HepG2 (cell line): ENCODE measurements around the gene SDCCAG8. TPM values are rescaled to one million over a fixed set of nuclear protein-coding genes. Genes with fewer than 3 reads are reported as not detected.

Experiments
- ATAC-seq: fragments of 200-7000 bp; cut with Tn5 transposase; 3 replicates; pipeline ENCODE4 v1.9.1; 2020; ENCODE audit warnings: mild to moderate bottlenecking, moderate library complexity
- BruUV-seq: library from RNA; stranded (reverse); fragments of 400-500 nt; replicated peaks from 2 replicates; lab custom pipeline; 2021; lab: Mats Ljungman, UMichigan
- CTCF ChIA-PET: fragments of 300-600 bp; formaldehyde crosslinking; extraction: SDS; loops from one replicate; lab custom pipeline; 2021; ENCODE audit warnings: low total read pairs, inconsistent platforms, low intra/inter-chr PET ratio; lab: Yijun Ruan, JAX
- POLR2A ChIA-PET: fragments of 350-600 bp; sonication (Branson Sonifier 250); formaldehyde crosslinking; loops from one replicate; lab custom pipeline; 2020; ENCODE audit warnings: antibody characterized with exemption, inconsistent platforms; lab: Yijun Ruan, JAX
- DNase-seq: peaks from one replicate; pipeline ENCODE4 v3.0.0-alpha.2; 2015; ENCODE audit warnings: low spot score
- FAIRE-seq: peaks from 3 replicates; lab custom pipeline; 2011; peaks lifted over from hg19 to GRCh38; lab: Jason Lieb, UNC
- H2AFZ ChIP-seq: one replicate; pipeline ENCODE4 v1.6.1; 2011; ENCODE audit warnings: low read length, inconsistent platforms
- H3K27ac ChIP-seq: fragments of 300-600 bp; 3 replicates; pipeline ENCODE4 v1.8.0; 2011; ENCODE audit warnings: mixed run types, mild to moderate bottlenecking, mixed read lengths, low read length, inconsistent platforms; ENCODE audit not compliant: insufficient read depth; ENCODE audit errors: extremely low read length
- H3K27me3 ChIP-seq, 2 experiments: fragments of 200-600 bp in 1 of 2; 2 replicates in 1 of 2; 3 replicates in 1 of 2; pipeline versions ENCODE4 v1.6.0 to v1.8.0; 2011; ENCODE audit warnings: low read length in 2 of 2, mild to moderate bottlenecking in 2 of 2, moderate library complexity in 2 of 2, inconsistent platforms in 1 of 2; ENCODE audit not compliant: insufficient read depth in 2 of 2, control insufficient read depth in 1 of 2
- H3K36me3 ChIP-seq, 2 experiments: fragments of 200-600 bp in 1 of 2; replicated peaks in 1 of 2; 2 replicates in 1 of 2; 3 replicates in 1 of 2; pipeline versions ENCODE4 v1.5.1 to v1.8.0; 2011; ENCODE audit warnings: low read length in 2 of 2, inconsistent platforms in 1 of 2; ENCODE audit not compliant: insufficient read depth in 2 of 2, control insufficient read depth in 1 of 2
- H3K4me1 ChIP-seq: 2 replicates; pipeline ENCODE4 v1.5.1; 2012; ENCODE audit warnings: low read length, inconsistent platforms; ENCODE audit not compliant: insufficient read depth
- H3K4me2 ChIP-seq: 2 replicates; pipeline ENCODE4 v1.6.0; 2011; ENCODE audit warnings: low read depth, low read length, inconsistent platforms
- H3K4me3 ChIP-seq, 3 experiments: fragments of 200-600 bp in 1 of 3; sonication (generic), shearing (Covaris generic) in 1 of 3; replicated peaks in 1 of 3; 2 replicates each; pipeline ENCODE4 v1.5.1; 2011 to 2016; ENCODE audit warnings: low read length in 3 of 3, inconsistent platforms in 2 of 3, low read depth in 2 of 3, mild to moderate bottlenecking in 2 of 3, control low read depth in 1 of 3, mixed read lengths in 1 of 3; ENCODE audit not compliant: insufficient read depth in 1 of 3
- H3K79me2 ChIP-seq: one replicate; pipeline ENCODE4 v1.6.1; 2011; ENCODE audit warnings: low read length, inconsistent platforms; ENCODE audit not compliant: insufficient read depth
- H3K9ac ChIP-seq: 2 replicates; pipeline ENCODE4 v1.6.0; 2011; ENCODE audit warnings: mild to moderate bottlenecking, low read depth, low read length, inconsistent platforms; ENCODE audit not compliant: insufficient read depth
- H3K9me3 ChIP-seq: 2 replicates; pipeline ENCODE4 v1.5.1; 2012; ENCODE audit warnings: mild to moderate bottlenecking, low read length
- H4K20me1 ChIP-seq: 2 replicates; pipeline ENCODE4 v1.6.0; 2011; ENCODE audit warnings: inconsistent platforms, mild to moderate bottlenecking, low read length, moderate library complexity; ENCODE audit not compliant: insufficient read depth
- ATF5 ChIP-seq: sonication (generic); formaldehyde crosslinking; IDR thresholded peaks from 2 replicates; pipeline ENCODE4 v1.4.0; 2020; ENCODE audit warnings: mild to moderate bottlenecking, low read depth, missing genetic modification reagents
- CTCF ChIP-seq: sonication (generic); formaldehyde crosslinking; IDR thresholded peaks from 2 replicates; pipeline ENCODE4 v1.5.0; 2020; ENCODE audit warnings: mild to moderate bottlenecking, missing genetic modification reagents, moderate library complexity
- EED ChIP-seq: sonication (generic); formaldehyde crosslinking; IDR thresholded peaks from 2 replicates; pipeline ENCODE4 v1.5.0; 2020; ENCODE audit warnings: mild to moderate bottlenecking, missing genetic modification reagents
- ERF ChIP-seq: IDR thresholded peaks from 2 replicates; pipeline ENCODE4 v1.6.1; 2018; ENCODE audit warnings: missing biosample characterization, missing genetic modification reagents
- HNRNPL ChIP-seq: fragments of 200-400 bp; formaldehyde crosslinking; IDR thresholded peaks from 2 replicates; pipeline ENCODE4 v1.6.1; 2017; ENCODE audit warnings: mild to moderate bottlenecking, low read depth, low read length
- NFATC3 ChIP-seq: sonication (generic); formaldehyde crosslinking; IDR thresholded peaks from 2 replicates; pipeline ENCODE4 v1.5.1; 2020; ENCODE audit warnings: mild to moderate bottlenecking, missing genetic modification reagents
- RAD21 ChIP-seq: fragments of 450-650 bp; formaldehyde crosslinking; IDR thresholded peaks from 2 replicates; pipeline ENCODE4 v1.5.0; 2020; ENCODE audit warnings: mild to moderate bottlenecking
- SMC3 ChIP-seq: IDR thresholded peaks from 2 replicates; pipeline ENCODE4 v1.6.1; 2011; ENCODE audit warnings: low read length, improper control_type of control experiment
- STAG1 ChIP-seq: sonication (generic); formaldehyde crosslinking; IDR thresholded peaks from 2 replicates; pipeline ENCODE4 v1.4.0; 2020; ENCODE audit warnings: missing genetic modification reagents
- WIZ ChIP-seq: sonication (generic); formaldehyde crosslinking; IDR thresholded peaks from 2 replicates; pipeline ENCODE4 v1.5.1; 2020; ENCODE audit warnings: mild to moderate bottlenecking, missing genetic modification reagents
- ZNF577 ChIP-seq: sonication (generic); formaldehyde crosslinking; IDR thresholded peaks from 2 replicates; pipeline ENCODE4 v1.4.0; 2020; ENCODE audit warnings: mild to moderate bottlenecking, low read depth, missing genetic modification reagents, borderline replicate concordance
- WGBS: methylation state at CpG from one replicate; pipeline ENCODE4 v1.1.6; 2017; ENCODE audit warnings: low lambda C conversion rate; 5-methylcytosine and 5-hydroxymethylcytosine counted together
- in situ Hi-C: cut with HindIII; loops from 2 replicates; pipeline ENCODE4 v1.10.0; 2017; ENCODE audit warnings: low pct_unique_long_range_greater_than_20kb; ENCODE audit not compliant: extremely low pct_ligation_motif_present
- intact Hi-C: fragments of 100-400 bp; cut with micrococcal nuclease; formaldehyde crosslinking; loops from one replicate; pipeline ENCODE4 v1.10.0; 2022; ENCODE audit not compliant: unreplicated experiment
- polyA plus RNA-seq, 8 experiments: library from polyadenylated mRNA; depleted of rRNA in 3 of 8; stranded (reverse) in 7 of 8; unstranded in 1 of 8; fragments of >200 nt; fragmentation: Illumina TruSeq in 4 of 8; extraction: Trizol in 4 of 8; gene quantifications; 2 replicates each; pipeline versions ENCODE4 v1.2.1 to v1.2.3, GENCODE V29; 2011 to 2016; ENCODE audit warnings: low read depth in 4 of 8, missing spikeins in 1 of 8, mixed read lengths in 1 of 8; ENCODE audit not compliant: insufficient read depth in 1 of 8
- total RNA-seq, 5 experiments: library from RNA; depleted of rRNA; stranded (reverse); fragments of >200 nt; fragmentation: Illumina TruSeq; extraction: Trizol; gene quantifications; 2 replicates each; pipeline ENCODE4 v1.2.3, GENCODE V29; 2016; ENCODE audit warnings: low read depth in 1 of 5
- TF ChIP-seq, protein P1 (sequence below): sonication (generic); formaldehyde crosslinking; IDR thresholded peaks from 2 replicates; pipeline ENCODE4 v1.8.1; 2023; ENCODE audit warnings: mild to moderate bottlenecking, inconsistent platforms, moderate library complexity, missing genetic modification reagents, borderline replicate concordance
- TF ChIP-seq, protein P2 (sequence below): sonication (generic); formaldehyde crosslinking; IDR thresholded peaks from 2 replicates; pipeline ENCODE4 v1.8.0; 2022; ENCODE audit warnings: missing genetic modification reagents, mild to moderate bottlenecking, moderate library complexity, borderline replicate concordance
- TF ChIP-seq, protein P3 (sequence below): IDR thresholded peaks from 2 replicates; pipeline ENCODE4 v1.6.1; 2018; ENCODE audit warnings: missing genetic modification reagents

Gene SDCCAG8
- total and polyA plus RNA-seq, 2 of the 13 experiments (the other 11 are each of a cell fraction or from before 2014, with no cell fraction given) = 9.5 to 13.4 TPM

GRCh38 chr1:243341074-243341473 lies 85.2 kb downstream of the SDCCAG8 start (continued):
- no peak for TF ChIP-seq ATF5 (CRISPR knock-in tag)
- TF ChIP-seq, protein P1, sequence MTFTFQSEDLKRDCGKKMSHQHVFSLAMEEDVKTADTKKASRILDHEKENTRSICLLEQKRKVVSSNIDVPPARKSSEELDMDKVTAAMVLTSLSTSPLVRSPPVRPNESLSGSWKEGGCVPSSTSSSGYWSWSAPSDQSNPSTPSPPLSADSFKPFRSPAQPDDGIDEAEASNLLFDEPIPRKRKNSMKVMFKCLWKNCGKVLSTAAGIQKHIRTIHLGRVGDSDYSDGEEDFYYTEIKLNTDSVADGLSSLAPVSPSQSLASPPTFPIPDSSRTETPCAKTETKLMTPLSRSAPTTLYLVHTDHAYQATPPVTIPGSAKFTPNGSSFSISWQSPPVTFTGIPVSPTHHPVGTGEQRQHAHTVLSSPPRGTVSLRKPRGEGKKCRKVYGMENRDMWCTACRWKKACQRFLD (CRISPR knock-in tag) = no peak
- TF ChIP-seq WIZ (CRISPR knock-in tag) = no peak
- TF ChIP-seq EED = no peak

- BruUV-seq = no TSS peak
- ATAC-seq (peak; percentile 46; the same call in 2 of the 3 replicates), DNase-seq (peak; percentile 43), FAIRE-seq (no peak)
- ChIA-PET CTCF (interaction anchor here (0.7 to 3.7 kb wide), 4 partner anchors 65 to 955 kb away, joined by 3 to 33 read pairs (median 8); no protein-coding TSS in a partner anchor), POLR2A (no interaction called here)
- no peak overlapping the region for H3K9ac ChIP-seq
- H3K4me2 ChIP-seq = no peak overlapping the region
- in situ Hi-C loops (loop anchor here (5.0 to 25.0 kb wide), 3 partner anchors 401 to 928 kb away; no protein-coding TSS in a partner anchor), intact Hi-C loops (loop anchor here (1.0 to 10.0 kb wide), 4 partner anchors 65 to 929 kb away; no protein-coding TSS in a partner anchor)
- H2AFZ ChIP-seq = no peak overlapping the region
- no peak overlapping the region for H3K4me3 ChIP-seq
- WGBS = 82% methylated on average over 5 of the region's 5 CpGs
- no peaks in the 10 kb centered on the region for H4K20me1 ChIP-seq
- H3K79me2 ChIP-seq = no peaks in the 10 kb centered on the region
- no peaks in the 10 kb centered on the region for H3K9me3 ChIP-seq
- H3K36me3 ChIP-seq = no peaks in the 10 kb centered on the region
- no peak overlapping the region for H3K27ac ChIP-seq
- H3K4me1 ChIP-seq = no peaks in the 10 kb centered on the region
- H3K27me3 ChIP-seq = no peaks in the 10 kb centered on the region; a peak in 1 of 5 replicates
- TF ChIP-seq CTCF (CRISPR knock-in tag) = peak; percentile 73
- TF ChIP-seq, protein P2, sequence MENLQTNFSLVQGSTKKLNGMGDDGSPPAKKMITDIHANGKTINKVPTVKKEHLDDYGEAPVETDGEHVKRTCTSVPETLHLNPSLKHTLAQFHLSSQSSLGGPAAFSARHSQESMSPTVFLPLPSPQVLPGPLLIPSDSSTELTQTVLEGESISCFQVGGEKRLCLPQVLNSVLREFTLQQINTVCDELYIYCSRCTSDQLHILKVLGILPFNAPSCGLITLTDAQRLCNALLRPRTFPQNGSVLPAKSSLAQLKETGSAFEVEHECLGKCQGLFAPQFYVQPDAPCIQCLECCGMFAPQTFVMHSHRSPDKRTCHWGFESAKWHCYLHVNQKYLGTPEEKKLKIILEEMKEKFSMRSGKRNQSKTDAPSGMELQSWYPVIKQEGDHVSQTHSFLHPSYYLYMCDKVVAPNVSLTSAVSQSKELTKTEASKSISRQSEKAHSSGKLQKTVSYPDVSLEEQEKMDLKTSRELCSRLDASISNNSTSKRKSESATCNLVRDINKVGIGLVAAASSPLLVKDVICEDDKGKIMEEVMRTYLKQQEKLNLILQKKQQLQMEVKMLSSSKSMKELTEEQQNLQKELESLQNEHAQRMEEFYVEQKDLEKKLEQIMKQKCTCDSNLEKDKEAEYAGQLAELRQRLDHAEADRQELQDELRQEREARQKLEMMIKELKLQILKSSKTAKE (CRISPR knock-in tag) = no peak
- TF ChIP-seq HNRNPL = no peak
- TF ChIP-seq RAD21 = peak; percentile 51; the same call in 1 of the 2 replicates
- TF ChIP-seq SMC3 = peak; percentile 55
- peak; percentile 76 for TF ChIP-seq STAG1 (CRISPR knock-in tag)
- TF ChIP-seq ERF (CRISPR knock-in tag) = no peak
- TF ChIP-seq, protein P3, sequence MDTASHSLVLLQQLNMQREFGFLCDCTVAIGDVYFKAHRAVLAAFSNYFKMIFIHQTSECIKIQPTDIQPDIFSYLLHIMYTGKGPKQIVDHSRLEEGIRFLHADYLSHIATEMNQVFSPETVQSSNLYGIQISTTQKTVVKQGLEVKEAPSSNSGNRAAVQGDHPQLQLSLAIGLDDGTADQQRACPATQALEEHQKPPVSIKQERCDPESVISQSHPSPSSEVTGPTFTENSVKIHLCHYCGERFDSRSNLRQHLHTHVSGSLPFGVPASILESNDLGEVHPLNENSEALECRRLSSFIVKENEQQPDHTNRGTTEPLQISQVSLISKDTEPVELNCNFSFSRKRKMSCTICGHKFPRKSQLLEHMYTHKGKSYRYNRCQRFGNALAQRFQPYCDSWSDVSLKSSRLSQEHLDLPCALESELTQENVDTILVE = no peak
- TF ChIP-seq NFATC3 = no peak
- no peak for TF ChIP-seq ZNF577
These were observed 88.4 kb downstream of the SDCCAG8 start for GRCh38 chr1:243343970-243344937.
